Skin of body (tissue), 2 donors: ENCODE measurements around the gene STON1. TPM values are rescaled to one million over a fixed set of nuclear protein-coding genes. Genes with fewer than 3 reads are reported as not detected.
"Not testable (repeated sequence)": the region's sequence is repeated elsewhere in the genome, so short reads cannot be mapped to it uniquely, and the experiment has no call there.

Source experiments
- DNase-seq: peaks from one replicate; lab custom pipeline; 2025; lab: John Stamatoyannopoulos, UW
- total RNA-seq: library from RNA; depleted of rRNA; stranded (reverse); fragments of >200 nt; gene quantifications from one replicate; pipeline ENCODE4 v1.2.3, GENCODE V29; 2014

Gene STON1
- total RNA-seq, 1 donor from 2014 or later, result 15.7 TPM

- DNase-seq, result no peak
Measured at GRCh38 chr2:48572816-48573215, 42.9 kb downstream of the STON1 start.

- DNase-seq, result no peak
Measured at GRCh38 chr2:48574353-48575287, 44.7 kb downstream of the STON1 start.

GRCh38 chr2:48578313-48578712 lies 48.4 kb downstream of the STON1 start:
- no peak for DNase-seq

GRCh38 chr2:48583961-48584360 lies 54.0 kb downstream of the STON1 start:
- no peak for DNase-seq

GRCh38 chr2:48584551-48584950 lies 54.6 kb downstream of the STON1 start:
- DNase-seq, result no peak

GRCh38 chr2:48586433-48586832 lies 56.5 kb downstream of the STON1 start:
- no peak for DNase-seq

- DNase-seq, result no peak
Measured at GRCh38 chr2:48587560-48587959, 57.6 kb downstream of the STON1 start.

GRCh38 chr2:48587961-48588360 lies 58.0 kb downstream of the STON1 start:
- DNase-seq, result no peak

GRCh38 chr2:48588745-48589144 lies 58.8 kb downstream of the STON1 start:
- DNase-seq, result no peak

- peak; percentile 7 for DNase-seq
Measured at GRCh38 chr2:48589170-48589767, 59.3 kb downstream of the STON1 start.

GRCh38 chr2:48590017-48590416 lies 60.1 kb downstream of the STON1 start:
- no peak for DNase-seq

- DNase-seq, result no peak
Measured at GRCh38 chr2:48592067-48592466, 62.1 kb downstream of the STON1 start.

- not testable (repeated sequence) for DNase-seq
Measured at GRCh38 chr2:48596751-48597150, 66.8 kb downstream of the STON1 start.

GRCh38 chr2:48597492-48597891 lies 67.5 kb downstream of the STON1 start:
- no peak for DNase-seq

- DNase-seq, result peak; percentile 33
Measured at GRCh38 chr2:48600204-48600813, 70.4 kb downstream of the STON1 start.

- DNase-seq, result no peak
Measured at GRCh38 chr2:48600917-48601316, 71.0 kb downstream of the STON1 start.

GRCh38 chr2:48601349-48601748 lies 71.4 kb downstream of the STON1 start:
- no peak for DNase-seq

GRCh38 chr2:48605482-48606175 lies 75.7 kb downstream of the STON1 start:
- DNase-seq, result no peak

GRCh38 chr2:48607307-48608014 lies 77.5 kb downstream of the STON1 start:
- DNase-seq, result no peak

- no peak for DNase-seq
Measured at GRCh38 chr2:48613211-48613610, 83.3 kb downstream of the STON1 start.

GRCh38 chr2:48614581-48614980 lies 84.6 kb downstream of the STON1 start:
- not testable (repeated sequence) for DNase-seq
